ENCODE results near the gene HS6ST3.

Gene HS6ST3

DNA sequence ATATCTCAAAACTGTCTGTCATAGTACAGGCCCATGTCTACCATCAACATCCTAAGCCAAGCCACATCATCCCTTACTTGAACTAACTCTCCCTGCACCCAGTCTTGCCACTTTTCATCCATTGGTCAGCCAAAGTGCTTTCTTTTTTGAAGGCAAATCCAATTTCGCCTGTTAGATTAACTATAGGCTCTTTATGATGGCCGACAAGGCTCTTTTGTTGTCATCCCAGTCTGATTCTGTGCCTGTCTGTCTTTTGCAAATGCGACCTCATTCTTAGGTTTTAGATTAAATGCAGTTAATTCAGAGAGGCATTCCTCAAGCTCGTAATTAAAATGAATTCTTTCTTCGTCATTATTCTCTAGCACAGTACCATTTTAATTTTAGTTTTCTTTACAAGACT is 148.3 kb downstream of the HS6ST3 start:
- no peak overlapping the region for H3K4me3 ChIP-seq
- no peaks in the 10 kb centered on the region for H3K9me3 ChIP-seq
- no peaks in the 10 kb centered on the region for H3K4me1 ChIP-seq
- intact Hi-C loops (cut with DNase I; ENCODE audit: low total_unique reads) = no loop called here
- H3K36me3 ChIP-seq = no peaks in the 10 kb centered on the region
- no peaks in the 10 kb centered on the region for H3K27me3 ChIP-seq
- no peak for DNase-seq
- TF ChIP-seq, protein P1, sequence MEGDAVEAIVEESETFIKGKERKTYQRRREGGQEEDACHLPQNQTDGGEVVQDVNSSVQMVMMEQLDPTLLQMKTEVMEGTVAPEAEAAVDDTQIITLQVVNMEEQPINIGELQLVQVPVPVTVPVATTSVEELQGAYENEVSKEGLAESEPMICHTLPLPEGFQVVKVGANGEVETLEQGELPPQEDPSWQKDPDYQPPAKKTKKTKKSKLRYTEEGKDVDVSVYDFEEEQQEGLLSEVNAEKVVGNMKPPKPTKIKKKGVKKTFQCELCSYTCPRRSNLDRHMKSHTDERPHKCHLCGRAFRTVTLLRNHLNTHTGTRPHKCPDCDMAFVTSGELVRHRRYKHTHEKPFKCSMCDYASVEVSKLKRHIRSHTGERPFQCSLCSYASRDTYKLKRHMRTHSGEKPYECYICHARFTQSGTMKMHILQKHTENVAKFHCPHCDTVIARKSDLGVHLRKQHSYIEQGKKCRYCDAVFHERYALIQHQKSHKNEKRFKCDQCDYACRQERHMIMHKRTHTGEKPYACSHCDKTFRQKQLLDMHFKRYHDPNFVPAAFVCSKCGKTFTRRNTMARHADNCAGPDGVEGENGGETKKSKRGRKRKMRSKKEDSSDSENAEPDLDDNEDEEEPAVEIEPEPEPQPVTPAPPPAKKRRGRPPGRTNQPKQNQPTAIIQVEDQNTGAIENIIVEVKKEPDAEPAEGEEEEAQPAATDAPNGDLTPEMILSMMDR (IDR thresholded peaks at IDR 0.05) = no peak
- no peak overlapping the region for H3K27ac ChIP-seq

DNA sequence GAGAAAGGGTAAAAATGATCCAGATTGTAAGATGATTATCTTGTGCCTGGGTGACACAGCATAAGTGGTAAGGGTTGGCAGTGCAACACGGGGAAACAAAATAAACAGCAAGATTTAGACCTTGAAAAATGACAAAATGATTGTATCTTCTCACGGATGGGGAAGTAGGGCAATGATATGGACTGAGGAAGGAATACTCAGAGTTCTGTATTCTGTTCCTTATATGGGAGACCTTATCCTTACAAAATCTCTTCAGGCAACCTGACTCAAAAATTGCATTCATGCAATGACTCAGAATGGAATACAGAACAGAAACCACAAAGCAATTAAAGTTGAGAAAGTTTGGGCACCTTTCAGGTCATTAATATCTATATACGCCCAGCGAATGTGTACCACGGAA is 149.0 kb downstream of the HS6ST3 start:
- no peaks in the 10 kb centered on the region for H3K36me3 ChIP-seq
- H3K4me1 ChIP-seq = no peaks in the 10 kb centered on the region
- no peaks in the 10 kb centered on the region for H3K9me3 ChIP-seq
- H3K4me3 ChIP-seq = no peak overlapping the region
- no peak overlapping the region for H3K27ac ChIP-seq
- no peak for DNase-seq
- H3K27me3 ChIP-seq = no peaks in the 10 kb centered on the region
- TF ChIP-seq, protein P1 (IDR thresholded peaks at IDR 0.05) = no peak
- intact Hi-C loops (cut with DNase I; ENCODE audit: low total_unique reads) = no loop called here

DNA sequence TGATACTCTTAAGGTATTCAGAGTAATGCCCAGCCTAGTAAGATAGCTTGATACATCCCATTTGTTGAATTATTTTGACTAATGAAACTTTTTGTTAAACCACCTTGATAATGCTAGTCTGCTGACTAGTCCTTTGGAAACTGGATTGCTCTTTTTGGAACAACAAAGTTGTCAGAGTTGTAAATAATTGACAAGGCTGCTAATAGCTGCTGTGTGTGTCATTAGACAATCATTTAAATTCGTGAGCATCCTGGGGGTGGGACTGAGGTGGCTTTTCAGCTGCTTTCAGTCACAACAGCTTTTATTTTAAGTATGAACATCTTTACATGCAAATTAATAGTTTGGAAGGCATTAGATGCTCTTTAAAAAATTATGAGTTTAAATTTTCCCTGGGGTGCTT is 153.5 kb downstream of the HS6ST3 start:
- DNase-seq = no peak
- intact Hi-C loops (cut with DNase I; ENCODE audit: low total_unique reads) = no loop called here
- Histone ChIP-seq H3K9me3 (no peaks in the 10 kb centered on the region), H3K27ac (no peak overlapping the region), H3K36me3 (no peaks in the 10 kb centered on the region), H3K4me3 (no peak overlapping the region), H3K4me1 (no peaks in the 10 kb centered on the region), H3K27me3 (no peaks in the 10 kb centered on the region)
- TF ChIP-seq, protein P1 (IDR thresholded peaks at IDR 0.05) = no peak

DNA sequence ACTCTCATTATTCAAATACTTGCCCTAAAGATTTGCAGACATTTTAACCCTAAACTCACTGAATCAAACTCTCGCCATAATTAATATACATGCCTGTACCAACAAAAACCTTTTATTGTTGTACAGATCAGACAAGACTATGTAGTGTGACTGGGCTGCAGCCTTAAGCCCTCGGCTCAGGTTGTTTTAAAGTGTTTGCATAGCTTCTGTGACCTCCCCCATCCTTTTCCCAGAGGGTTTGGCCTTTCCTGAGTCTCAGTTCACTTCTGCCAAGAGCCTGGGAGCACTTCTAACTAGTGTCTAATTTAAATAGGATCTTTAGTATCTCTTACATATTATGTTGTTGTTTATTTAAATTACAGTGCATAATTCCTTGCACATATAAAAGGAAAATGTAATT is 158.2 kb downstream of the HS6ST3 start:
- Histone ChIP-seq H3K27me3 (no peaks in the 10 kb centered on the region), H3K4me3 (no peak overlapping the region), H3K36me3 (no peaks in the 10 kb centered on the region), H3K4me1 (no peaks in the 10 kb centered on the region), H3K9me3 (no peaks in the 10 kb centered on the region), H3K27ac (no peak overlapping the region)
- intact Hi-C loops (cut with DNase I; ENCODE audit: low total_unique reads) = no loop called here
- no peak for DNase-seq
- TF ChIP-seq, protein P1 (IDR thresholded peaks at IDR 0.05) = no peak

DNA sequence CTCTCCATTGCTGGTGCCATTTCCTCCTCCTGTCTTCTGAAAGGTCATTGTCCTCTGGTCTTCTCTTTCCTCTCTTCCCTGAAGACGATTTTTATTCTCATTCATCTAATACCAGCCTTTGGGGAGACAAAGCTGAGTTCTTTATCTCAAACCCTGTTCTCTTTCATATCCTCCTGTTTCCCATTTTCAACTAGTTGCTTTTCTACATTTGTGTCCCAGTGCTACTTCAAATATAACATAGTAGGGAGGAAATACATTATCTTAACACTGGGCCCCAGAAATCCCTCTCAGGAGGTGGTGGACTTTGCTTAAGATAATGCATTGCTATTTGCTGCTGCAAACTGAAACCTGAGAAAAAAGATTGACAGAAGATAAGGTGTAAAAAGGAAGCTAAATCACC is 159.1 kb downstream of the HS6ST3 start:
- intact Hi-C loops (cut with DNase I; ENCODE audit: low total_unique reads) = no loop called here
- H3K9me3 ChIP-seq = no peaks in the 10 kb centered on the region

More for the DNA sequence above, 159.1 kb downstream of the HS6ST3 start:
- TF ChIP-seq, protein P1 (IDR thresholded peaks at IDR 0.05) = no peak
- no peaks in the 10 kb centered on the region for H3K4me1 ChIP-seq
- no peak for DNase-seq
- no peaks in the 10 kb centered on the region for H3K36me3 ChIP-seq
- H3K27me3 ChIP-seq = no peaks in the 10 kb centered on the region
- H3K4me3 ChIP-seq = no peak overlapping the region
- no peak overlapping the region for H3K27ac ChIP-seq

Data from tibial artery (tissue), 4 donors.